ENCODE results near the gene SMC1A. TPM values are rescaled to one million over a fixed set of nuclear protein-coding genes. Genes with fewer than 3 reads are reported as not detected.

The SMC1A gene
- total and polyA plus RNA-seq, 2 of the 8 experiments (the other 6 are each of a cell fraction or from before 2014, with no cell fraction given): 22.2 to 98.1 TPM

DNA sequence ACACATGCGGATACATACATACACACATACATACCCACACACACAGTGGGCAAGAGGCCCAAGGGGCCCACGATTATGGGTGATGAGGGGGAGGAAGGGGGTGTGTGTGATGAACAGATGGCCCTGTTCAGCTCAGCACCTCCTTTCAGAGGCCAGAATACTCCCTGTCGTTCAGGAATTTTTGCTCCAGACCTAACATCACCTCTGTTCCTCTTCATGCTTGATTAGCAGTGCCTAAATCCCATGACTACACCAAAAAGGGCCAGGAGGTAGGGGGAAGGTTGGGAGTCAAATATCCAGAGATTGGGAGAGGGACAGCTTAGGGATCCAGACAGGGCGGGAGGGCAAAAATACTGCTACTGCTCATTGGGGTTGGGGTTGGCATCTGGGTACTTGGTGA lies 42.7 kb downstream of the SMC1A start (continued):
- TF ChIP-seq, protein P1, sequence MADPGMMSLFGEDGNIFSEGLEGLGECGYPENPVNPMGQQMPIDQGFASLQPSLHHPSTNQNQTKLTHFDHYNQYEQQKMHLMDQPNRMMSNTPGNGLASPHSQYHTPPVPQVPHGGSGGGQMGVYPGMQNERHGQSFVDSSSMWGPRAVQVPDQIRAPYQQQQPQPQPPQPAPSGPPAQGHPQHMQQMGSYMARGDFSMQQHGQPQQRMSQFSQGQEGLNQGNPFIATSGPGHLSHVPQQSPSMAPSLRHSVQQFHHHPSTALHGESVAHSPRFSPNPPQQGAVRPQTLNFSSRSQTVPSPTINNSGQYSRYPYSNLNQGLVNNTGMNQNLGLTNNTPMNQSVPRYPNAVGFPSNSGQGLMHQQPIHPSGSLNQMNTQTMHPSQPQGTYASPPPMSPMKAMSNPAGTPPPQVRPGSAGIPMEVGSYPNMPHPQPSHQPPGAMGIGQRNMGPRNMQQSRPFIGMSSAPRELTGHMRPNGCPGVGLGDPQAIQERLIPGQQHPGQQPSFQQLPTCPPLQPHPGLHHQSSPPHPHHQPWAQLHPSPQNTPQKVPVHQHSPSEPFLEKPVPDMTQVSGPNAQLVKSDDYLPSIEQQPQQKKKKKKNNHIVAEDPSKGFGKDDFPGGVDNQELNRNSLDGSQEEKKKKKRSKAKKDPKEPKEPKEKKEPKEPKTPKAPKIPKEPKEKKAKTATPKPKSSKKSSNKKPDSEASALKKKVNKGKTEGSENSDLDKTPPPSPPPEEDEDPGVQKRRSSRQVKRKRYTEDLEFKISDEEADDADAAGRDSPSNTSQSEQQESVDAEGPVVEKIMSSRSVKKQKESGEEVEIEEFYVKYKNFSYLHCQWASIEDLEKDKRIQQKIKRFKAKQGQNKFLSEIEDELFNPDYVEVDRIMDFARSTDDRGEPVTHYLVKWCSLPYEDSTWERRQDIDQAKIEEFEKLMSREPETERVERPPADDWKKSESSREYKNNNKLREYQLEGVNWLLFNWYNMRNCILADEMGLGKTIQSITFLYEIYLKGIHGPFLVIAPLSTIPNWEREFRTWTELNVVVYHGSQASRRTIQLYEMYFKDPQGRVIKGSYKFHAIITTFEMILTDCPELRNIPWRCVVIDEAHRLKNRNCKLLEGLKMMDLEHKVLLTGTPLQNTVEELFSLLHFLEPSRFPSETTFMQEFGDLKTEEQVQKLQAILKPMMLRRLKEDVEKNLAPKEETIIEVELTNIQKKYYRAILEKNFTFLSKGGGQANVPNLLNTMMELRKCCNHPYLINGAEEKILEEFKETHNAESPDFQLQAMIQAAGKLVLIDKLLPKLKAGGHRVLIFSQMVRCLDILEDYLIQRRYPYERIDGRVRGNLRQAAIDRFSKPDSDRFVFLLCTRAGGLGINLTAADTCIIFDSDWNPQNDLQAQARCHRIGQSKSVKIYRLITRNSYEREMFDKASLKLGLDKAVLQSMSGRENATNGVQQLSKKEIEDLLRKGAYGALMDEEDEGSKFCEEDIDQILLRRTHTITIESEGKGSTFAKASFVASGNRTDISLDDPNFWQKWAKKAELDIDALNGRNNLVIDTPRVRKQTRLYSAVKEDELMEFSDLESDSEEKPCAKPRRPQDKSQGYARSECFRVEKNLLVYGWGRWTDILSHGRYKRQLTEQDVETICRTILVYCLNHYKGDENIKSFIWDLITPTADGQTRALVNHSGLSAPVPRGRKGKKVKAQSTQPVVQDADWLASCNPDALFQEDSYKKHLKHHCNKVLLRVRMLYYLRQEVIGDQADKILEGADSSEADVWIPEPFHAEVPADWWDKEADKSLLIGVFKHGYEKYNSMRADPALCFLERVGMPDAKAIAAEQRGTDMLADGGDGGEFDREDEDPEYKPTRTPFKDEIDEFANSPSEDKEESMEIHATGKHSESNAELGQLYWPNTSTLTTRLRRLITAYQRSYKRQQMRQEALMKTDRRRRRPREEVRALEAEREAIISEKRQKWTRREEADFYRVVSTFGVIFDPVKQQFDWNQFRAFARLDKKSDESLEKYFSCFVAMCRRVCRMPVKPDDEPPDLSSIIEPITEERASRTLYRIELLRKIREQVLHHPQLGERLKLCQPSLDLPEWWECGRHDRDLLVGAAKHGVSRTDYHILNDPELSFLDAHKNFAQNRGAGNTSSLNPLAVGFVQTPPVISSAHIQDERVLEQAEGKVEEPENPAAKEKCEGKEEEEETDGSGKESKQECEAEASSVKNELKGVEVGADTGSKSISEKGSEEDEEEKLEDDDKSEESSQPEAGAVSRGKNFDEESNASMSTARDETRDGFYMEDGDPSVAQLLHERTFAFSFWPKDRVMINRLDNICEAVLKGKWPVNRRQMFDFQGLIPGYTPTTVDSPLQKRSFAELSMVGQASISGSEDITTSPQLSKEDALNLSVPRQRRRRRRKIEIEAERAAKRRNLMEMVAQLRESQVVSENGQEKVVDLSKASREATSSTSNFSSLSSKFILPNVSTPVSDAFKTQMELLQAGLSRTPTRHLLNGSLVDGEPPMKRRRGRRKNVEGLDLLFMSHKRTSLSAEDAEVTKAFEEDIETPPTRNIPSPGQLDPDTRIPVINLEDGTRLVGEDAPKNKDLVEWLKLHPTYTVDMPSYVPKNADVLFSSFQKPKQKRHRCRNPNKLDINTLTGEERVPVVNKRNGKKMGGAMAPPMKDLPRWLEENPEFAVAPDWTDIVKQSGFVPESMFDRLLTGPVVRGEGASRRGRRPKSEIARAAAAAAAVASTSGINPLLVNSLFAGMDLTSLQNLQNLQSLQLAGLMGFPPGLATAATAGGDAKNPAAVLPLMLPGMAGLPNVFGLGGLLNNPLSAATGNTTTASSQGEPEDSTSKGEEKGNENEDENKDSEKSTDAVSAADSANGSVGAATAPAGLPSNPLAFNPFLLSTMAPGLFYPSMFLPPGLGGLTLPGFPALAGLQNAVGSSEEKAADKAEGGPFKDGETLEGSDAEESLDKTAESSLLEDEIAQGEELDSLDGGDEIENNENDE (IDR thresholded peaks at IDR 0.05; ENCODE audit: insufficient replicate concordance, low read length): no peak
- TF ChIP-seq TEAD4 (IDR thresholded peaks at IDR 0.05; ENCODE audit: low read depth, low read length) (no peak), POLR2AphosphoS5 (IDR thresholded peaks at IDR 0.05; ENCODE audit: low read depth, low read length) (no peak), YY1 (IDR thresholded peaks at IDR 0.05; ENCODE audit: low read depth, low read length) (no peak), ZNF274 (IDR thresholded peaks at IDR 0.05; ENCODE audit: borderline replicate concordance, extremely low read depth, low read length) (no peak), SRF (IDR thresholded peaks at IDR 0.05; ENCODE audit: low read depth, low read length) (no peak), CBX5 (IDR thresholded peaks at IDR 0.05; ENCODE audit: low read depth, low read length) (no peak), HDAC2 (IDR thresholded peaks at IDR 0.05; ENCODE audit: borderline replicate concordance in 1 of 2, low read depth in 2 of 2, low read length in 2 of 2) (no peak), KDM5A (IDR thresholded peaks at IDR 0.05; ENCODE audit: low read length) (no peak), RAD21 (IDR thresholded peaks at IDR 0.05 in 1 of 2, conservative IDR thresholded peaks at IDR 0.05 in 1 of 2; ENCODE audit: low read depth in 2 of 2, low read length in 2 of 2) (no peak), JUN (IDR thresholded peaks at IDR 0.05; ENCODE audit: low read depth, low read length) (no peak), KDM1A (IDR thresholded peaks at IDR 0.05; ENCODE audit: borderline replicate concordance, low read length) (no peak)
